HG03457 (cell line): ENCODE results near the gene ANKUB1.

Source experiments
- ATAC-seq: cut with Tn5 transposase; IDR thresholded peaks from one replicate; pipeline ENCODE4 v1.9.1; 2021; ENCODE audit warnings: moderate number of reproducible peaks; ENCODE audit not compliant: unreplicated experiment

The ANKUB1 gene

DNA sequence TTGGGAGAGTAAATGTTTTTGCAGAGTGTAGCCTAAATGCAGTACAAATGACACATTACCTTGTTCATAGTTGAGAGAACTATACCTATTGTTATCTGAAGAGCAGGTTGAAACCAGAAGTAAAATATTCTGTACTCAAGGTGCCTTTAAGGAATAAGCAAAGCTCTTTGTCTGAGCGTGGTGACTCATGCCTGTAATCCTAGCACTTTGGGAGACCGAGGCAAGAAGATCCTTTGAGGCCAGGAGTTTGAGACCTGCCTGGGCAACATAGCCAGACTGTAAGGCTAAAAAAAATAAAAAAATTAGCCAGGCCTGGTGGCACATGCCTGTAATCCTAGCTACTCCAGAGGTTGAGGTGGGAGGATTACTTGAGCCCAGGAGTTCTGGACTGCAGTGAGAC lies 18.5 kb upstream of the ANKUB1 start:
- ATAC-seq: no peak

DNA sequence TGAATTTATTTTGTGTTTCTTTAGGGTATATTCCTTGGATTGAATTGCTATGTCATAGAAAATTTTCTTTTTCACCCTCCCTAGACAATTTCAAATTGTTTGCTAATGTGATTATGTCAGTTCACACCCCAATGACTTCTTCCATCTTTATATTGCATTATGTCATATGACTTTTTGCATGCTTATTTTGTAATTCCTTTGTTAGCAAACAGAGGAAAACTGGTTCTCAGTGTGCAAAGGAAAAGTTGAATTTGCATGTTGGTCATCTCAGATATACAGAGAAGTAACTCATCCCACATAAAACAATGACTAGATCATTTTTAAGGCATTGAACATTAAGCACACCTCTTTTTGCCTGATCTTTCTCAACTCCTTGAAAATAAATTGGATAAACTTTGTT lies 17.3 kb upstream of the ANKUB1 start:
- ATAC-seq: no peak

DNA sequence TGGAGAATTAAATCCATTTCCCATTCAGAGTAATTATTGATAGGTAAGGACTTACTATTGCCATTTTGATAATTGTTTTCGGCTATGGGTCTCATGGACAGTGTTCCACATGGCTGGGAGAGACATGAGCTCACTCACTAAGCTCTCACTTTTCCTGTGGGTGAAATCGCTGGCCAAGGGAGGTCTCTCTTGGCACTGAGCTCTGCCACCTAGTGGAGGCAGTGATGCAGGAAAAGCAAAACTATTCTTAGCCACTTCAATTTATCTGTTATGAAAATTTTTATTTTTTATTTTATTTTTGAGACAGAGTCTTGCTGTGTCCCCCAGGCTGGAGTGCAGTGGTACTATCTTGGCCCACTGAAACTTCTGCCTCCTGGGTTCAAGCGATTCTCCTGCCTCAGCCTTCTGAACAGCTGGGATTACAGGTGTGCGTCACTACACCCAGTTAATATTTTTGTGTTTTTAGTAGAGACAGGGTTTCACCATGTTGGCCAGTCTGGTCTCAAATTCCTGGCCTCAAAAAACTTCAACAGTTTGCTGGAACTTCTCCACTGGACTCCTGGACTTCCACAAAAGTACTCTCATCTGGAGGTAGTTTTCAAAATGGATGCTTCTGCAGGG lies 16.0 kb upstream of the ANKUB1 start:
- ATAC-seq: no peak

DNA sequence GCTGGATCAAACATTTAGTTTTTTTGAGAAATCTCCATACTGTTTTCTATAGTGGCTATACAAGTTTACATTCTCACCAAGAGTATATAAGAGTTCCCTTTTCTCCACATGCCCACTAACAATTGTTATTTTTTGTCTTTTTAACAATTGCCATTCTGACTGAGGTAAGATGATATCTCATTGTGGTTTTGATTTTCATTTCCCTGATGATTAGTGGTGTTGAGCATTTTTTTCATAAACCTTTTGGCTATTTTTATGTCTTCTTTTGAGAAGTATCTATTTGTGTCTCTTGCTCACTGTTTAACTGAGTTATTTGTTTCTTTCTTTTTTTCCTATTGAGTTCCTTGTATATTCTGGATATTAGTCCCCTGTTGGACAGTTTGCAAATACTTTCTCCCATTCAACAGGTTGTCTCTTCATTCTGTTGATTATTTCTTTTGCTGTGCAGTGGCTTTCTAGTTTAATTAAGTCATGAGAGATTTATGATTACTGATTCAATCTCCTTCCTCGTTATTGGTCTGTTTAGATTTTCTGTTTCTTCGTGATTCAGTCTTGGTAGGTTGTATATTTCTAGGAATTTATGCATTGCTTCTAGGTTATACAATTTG lies 13.9 kb upstream of the ANKUB1 start:
- no peak for ATAC-seq

DNA sequence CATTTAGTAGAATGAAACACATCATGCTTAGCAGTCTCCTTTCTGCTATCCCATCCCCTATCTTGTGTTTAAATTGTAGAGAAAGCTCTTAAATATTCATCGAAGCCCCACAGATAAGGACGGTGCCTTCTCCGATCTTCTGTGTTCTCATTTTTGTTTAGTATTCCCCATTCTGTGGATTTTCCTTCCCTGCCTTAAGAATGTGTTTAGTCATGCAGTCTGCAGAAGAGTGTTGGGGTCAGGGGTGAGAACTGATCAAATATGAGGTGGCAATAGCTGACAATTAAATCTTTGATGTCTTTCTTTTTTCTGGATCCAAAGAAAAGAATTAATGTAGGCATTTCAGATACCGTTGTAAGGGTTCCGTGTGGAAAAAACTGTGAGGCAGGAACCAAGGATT lies 9.3 kb upstream of the ANKUB1 start:
- no peak for ATAC-seq

DNA sequence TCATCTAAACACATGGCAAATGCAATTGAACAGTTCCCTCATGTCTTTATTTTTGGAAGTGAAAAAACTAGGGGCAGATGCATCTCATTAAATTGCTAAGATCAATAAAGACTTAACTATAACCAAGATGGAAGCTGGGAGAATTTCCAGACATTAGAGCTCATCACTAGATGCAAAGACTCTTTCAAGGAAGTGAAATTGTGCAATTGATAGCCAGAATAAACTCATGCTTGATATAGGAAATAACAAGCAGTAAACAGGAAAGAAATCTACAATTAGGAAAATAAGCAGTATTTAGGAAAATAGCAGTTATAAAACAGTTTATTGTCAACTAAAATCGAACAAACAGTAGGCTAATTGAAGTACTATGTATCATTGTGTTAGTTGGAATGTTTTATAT lies 8.8 kb upstream of the ANKUB1 start:
- ATAC-seq: no peak

DNA sequence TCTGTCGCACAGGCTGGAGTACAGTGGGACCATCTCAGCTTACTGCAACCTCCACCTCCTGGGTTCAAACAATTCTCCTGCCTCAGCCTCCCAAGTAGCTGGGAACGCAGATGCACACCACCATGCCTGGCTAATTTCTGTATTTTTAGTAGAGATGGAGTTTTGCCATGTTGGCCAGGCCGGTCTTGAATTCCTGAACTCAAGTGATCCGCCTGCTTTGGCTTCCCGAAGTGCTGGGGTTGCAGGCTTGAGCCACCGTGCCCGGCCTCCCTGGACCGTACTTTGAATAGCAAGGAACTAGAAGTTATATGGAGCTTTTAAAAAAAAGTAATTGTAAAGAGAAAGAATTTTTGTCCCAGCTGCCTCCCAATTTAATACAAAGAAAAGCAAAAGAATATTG lies 8.3 kb upstream of the ANKUB1 start:
- no peak for ATAC-seq

DNA sequence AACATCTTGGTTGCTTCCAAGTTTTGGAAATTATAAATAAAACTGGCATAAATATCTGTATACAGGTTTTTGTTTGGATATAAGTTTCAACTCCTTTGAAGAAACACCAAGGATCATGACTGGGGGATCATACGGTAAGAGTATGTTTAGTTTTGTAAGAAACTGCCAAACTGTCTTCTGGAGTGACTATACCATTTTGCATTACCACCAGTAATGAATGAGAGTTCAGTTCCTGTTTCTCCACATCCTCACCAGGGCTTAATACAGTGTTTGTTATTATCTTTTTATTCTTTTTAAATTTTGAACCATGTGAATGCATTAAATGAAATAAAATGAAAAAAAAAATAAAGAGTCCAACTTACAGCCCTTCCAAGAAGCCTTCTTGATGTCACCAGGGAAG lies 3.7 kb upstream of the ANKUB1 start:
- ATAC-seq: no peak

DNA sequence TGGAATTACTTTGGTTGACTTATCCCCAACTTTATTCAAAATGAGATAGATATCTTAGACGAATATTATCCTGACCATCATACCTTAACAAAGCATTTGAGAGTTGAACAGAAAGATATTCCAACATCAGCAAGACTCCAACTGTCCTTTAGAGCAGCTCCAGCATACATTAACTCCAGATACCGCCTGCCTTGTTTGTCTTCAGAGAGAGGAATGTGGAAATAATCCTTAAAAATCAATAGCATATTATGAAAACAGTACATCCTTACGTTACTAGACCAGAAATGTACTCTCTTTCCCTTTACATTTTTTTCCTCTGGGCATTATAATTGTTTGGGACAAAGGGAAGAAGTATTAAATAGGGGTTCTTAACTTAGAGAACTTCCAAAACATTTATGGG lies 1.7 kb downstream of the ANKUB1 start:
- no peak for ATAC-seq

DNA sequence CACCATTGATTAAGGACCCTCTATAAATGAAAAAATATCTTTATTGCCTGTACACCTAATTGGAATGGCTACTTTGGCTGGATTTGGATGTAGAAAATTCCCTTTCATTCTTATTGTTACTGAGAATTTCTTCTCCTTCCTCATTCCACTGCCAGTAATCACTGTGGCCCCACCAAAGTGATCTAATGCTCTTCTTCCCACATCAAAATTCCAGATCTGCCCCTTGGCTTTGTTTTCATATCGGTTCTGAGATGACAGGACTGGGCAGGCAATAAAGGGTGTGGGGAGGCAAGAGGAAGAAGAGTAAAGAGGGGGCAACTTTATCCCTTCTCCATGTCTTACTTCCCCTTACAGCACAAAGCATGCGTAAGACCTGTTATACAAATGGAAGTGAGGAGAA lies 2.1 kb downstream of the ANKUB1 start:
- no peak for ATAC-seq

DNA sequence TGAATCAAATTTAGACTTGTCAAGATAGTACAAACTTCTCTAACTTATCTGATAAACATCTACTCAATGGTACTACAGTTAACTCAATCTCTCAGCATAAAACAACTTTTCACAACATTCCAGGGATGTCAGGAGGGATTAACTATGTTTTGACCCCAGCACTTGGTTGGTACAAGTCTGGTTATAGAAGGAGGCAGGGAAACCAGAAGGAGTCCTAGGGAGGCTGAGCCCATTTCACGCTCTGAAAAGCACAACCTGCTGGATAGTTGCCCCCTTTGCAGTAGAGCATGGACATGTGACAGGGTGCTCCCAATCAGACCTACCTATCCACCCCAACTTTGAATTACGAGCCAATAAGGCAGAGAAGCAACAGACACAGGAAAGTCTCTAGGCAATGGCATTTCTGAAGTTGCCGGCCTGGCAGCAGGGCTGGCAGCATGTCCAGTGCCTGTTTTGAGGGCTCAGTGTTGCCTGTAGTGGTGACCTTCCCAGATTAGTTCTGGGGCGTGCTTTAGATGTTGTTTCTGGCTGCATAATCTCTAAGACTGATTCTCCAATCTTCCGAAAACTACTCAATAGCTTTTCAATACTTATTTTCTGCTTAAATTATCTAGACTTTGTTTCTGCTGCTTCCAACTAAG lies 8.2 kb downstream of the ANKUB1 start:
- no peak for ATAC-seq

DNA sequence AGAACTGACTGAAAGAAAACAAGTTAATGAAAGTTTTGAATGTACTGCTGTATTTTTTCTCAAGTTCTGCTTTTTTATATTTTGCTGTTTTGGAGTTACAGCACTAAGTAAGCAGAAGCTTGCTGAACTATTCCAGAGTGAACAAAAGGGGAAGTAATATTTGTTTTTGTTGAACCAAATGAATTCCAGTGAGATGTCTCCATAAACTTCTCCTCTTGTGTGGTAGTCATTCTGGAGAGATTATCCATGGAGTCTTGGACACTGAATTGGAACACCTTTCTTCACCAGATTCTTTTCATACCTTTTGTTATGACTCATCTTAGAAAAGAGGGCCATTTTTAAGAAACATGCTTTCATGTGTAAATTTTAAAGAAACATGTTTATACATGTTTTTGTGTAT lies 8.8 kb downstream of the ANKUB1 start:
- no peak for ATAC-seq

DNA sequence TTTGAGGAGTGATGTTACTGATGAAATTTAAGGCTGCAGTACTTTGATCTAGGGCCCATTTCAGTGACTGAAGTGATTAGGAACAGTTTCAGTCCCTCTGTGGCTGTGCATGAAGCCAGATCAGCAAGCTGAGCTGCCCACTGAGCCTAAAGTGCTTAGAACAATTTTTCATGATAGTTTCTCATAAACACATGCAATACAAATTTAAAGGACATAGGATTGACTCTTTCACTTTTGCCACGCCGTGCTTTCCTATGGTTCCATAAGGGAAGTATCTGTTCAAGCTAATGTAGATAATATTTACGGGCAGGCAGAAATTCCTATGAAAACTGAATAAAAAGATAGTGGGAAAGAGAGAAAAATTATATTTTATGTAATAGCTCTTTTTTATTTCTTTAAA lies 10.6 kb downstream of the ANKUB1 start:
- no peak for ATAC-seq

DNA sequence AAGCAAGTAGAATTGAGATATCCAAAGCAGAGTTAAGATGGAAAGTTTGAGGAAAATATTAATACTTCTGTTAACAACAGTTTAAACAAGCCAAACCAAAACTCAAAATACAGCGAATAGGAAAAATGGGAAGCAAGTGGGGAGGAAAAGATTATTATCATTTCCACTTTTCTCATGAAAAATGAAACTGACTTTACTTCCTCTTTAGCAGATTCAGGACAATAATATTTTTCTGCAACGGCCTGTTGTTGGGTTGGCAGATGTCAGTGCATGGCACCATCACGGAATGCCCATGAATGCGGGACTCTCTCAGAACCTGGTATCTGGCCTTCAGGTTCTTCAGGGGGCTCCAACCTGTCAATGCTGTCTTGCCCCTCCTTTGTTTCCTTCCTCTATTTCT lies 11.1 kb downstream of the ANKUB1 start:
- no peak for ATAC-seq

DNA sequence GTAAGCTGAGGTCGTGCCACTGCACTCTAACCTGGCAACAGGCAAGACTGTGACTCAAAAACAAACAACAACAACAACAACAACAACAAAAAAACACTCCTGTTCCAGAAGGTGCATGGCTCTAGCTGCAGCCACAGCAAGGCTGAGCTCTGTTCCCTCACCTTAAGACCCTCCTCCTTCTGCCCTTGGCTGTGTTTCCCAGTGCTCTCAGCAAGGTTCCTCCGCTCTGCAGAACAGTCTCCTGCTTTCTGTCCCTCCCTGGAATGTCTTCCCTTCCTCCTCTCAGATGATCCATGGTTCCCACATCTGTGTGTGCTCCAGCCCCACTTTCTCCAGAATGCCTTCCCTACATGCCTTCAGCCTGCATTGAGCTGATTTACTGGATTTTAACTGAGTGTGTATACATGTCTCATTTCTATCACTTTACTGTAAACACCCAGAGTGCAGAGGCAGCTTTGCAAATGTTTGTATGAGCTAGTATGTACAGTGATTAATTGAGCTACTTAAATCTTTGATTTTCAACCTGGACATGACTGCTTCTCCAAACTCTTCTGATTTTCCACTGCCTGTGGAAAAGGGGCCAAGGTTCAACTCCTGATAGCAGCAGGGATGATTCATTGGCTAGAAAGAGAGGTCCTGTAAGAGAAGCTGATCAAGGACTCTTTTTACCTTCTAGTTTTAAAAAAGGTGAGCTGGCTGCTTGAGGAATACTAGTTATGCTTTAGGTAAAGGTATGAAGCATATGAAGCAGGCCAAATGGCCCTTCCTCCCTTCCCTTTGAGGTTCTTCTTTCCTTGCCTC lies 14.7 kb downstream of the ANKUB1 start:
- no peak for ATAC-seq

DNA sequence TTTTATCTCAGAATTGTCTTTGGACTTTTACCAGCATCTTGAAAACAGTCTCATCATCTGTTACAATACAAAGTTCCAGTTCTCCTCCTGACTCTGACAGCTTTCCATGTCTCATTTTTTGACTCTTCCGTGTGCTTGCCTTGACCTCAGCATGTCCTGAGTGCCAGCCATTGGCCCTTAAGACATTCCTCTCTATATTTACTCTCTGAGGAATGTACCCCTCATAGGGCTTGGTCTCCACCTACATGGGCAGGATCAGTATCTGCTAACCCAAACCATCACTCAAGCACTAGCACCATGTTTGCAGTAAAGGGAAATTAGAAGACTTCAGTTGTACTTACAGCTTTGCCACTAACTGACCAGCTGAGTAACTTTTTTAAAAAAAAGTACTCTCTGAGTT lies 16.2 kb downstream of the ANKUB1 start:
- no peak for ATAC-seq

DNA sequence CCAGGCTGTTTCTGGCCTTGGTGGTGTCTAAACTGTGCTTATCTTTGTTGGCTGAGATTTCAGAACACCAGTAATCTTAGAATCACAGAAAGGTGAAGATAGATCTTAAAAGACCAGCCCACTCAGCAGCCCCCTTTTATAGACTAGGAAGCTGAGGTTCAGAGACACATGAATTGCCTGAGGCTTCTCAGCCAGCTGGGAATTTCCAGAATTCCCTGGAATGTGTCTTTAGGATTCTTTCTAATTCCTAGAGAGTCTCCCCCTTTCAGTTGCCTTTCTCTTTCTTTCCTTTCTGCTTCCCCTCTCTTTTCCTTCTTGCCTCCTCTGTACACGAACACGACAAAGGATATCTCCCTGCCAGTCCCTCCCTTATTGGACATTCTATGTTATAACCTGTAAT lies 19.5 kb downstream of the ANKUB1 start:
- ATAC-seq: no peak

DNA sequence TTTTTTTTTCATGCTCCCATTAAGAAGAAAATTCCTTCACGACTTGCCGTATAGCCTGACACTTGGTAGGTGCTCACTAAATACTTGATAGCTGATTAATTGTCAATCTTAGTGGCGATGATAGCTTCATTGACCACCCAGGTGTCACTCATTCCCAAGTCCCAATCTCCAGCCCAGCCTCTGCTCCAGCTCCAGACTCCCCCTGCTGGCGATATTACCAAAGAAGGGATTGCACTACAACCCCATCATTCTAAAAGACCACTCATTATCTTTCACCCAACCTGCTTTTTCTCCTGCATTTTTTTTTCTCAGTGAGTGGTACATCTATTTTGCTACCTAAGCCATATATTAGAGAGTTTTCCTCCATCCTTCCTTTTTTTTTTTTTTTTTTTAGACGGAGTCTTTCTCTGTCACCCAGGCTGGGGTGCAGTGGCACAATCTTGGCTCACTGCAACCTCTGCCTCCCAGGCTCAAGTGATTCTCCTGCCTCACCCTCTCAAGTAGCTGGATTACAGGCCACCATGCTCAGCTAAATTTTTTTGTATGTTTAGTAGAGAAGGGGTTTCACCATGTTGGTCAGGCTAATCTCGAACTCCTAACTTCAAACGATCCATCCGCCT lies 20.6 kb downstream of the ANKUB1 start:
- ATAC-seq: no peak

DNA sequence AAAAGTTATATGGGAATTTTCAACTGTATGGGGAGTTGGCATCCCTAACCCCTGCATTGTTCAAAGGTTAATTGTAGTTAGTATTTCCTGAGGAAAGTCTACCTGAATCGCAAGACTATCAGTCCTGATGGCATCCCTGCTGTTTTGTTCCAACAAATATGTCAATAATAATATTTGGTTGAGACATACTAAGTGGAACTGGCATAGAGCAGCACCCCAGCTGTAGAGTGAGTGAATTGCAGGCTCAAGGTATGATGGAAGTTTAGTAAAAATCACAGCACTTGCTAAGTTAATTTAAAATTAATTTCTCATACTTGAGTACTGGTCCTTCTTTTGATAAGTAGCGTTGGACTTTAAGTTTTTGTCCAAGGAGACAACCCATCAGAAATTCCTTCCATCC lies 22.1 kb downstream of the ANKUB1 start:
- ATAC-seq: no peak

DNA sequence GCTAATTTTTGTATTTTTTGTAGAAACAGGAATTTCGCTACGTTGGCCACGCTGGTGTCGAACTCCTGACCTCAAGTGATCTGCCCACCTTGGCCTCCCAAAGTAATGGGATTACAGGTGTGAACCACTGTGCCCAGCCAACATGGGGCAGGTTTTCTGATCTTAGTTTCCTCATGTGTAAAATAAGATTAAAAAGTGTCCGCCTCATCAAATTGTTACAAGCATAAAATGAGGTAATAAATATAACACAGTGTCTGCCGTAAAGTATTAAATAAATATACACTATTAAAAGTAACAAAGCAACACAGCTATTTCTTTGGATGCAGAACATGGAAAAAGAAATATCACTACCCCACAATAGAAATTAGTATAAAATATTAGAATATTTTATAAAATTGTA lies 23.6 kb downstream of the ANKUB1 start:
- no peak for ATAC-seq

DNA sequence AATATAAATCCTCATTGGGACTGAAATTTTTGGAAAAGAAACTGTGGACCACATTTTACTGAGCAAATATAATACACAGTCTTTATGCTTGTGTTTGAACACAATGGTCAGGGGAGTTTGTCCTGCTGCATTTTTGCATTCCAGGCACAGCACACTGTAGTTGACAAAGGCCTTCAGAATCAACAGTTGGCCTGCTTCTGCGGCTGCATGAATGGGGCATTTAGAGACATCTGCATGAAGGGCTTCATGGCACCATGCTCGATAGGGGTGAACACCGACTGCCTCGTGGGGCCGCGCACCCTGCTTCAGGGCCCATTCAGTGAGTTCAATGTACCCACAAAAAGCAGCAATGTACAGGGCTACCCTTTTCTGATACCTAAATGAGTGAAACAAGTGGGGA lies 24.6 kb downstream of the ANKUB1 start:
- no peak for ATAC-seq
